SK-MEL-5 (cell line): ENCODE results near the gene SMIM45.
"Not testable (repeated sequence)": the region's sequence is repeated elsewhere in the genome, so short reads cannot be mapped to it uniquely, and the experiment has no call there.

ENCODE experiments used
- DNase-seq: peaks from one replicate; pipeline ENCODE4 v3.0.0-alpha.2; 2016; ENCODE audit warnings: low read depth, low spot score
- in situ Hi-C: cut with HindIII; loops from 2 replicates; pipeline ENCODE4 v1.10.0; 2016; ENCODE audit warnings: low sequenced_read_pairs, high pct_unique_total_duplicates, low pct_unique_long_range_greater_than_20kb

SMIM45 gene

GRCh38 chr22:41929418-41929810 is 22.5 kb upstream of the SMIM45 start:
- in situ Hi-C loops = no loop called here
- DNase-seq = no peak

- in situ Hi-C loops = no loop called here
- DNase-seq = no peak
Measured at GRCh38 chr22:41931701-41932269, 20.2 kb upstream of the SMIM45 start.

GRCh38 chr22:41932353-41932752 is 19.6 kb upstream of the SMIM45 start:
- in situ Hi-C loops = no loop called here
- no peak for DNase-seq

- in situ Hi-C loops = no loop called here
Measured at GRCh38 chr22:41933411-41934177, 18.4 kb upstream of the SMIM45 start.

GRCh38 chr22:41934284-41935014 is 17.5 kb upstream of the SMIM45 start:
- no peak for DNase-seq
- in situ Hi-C loops = no loop called here

More at GRCh38 chr22:41933411-41934177, 18.4 kb upstream of the SMIM45 start:
- no peak for DNase-seq

GRCh38 chr22:41935015-41935351 is 17.0 kb upstream of the SMIM45 start:
- in situ Hi-C loops = no loop called here
- no peak for DNase-seq

GRCh38 chr22:41935509-41935908 is 16.4 kb upstream of the SMIM45 start:
- in situ Hi-C loops = no loop called here
- DNase-seq = no peak

- in situ Hi-C loops = no loop called here
- DNase-seq = no peak
Measured at GRCh38 chr22:41936894-41937169, 15.1 kb upstream of the SMIM45 start.

- peak; percentile 31 for DNase-seq
- in situ Hi-C loops = no loop called here
Measured at GRCh38 chr22:41939981-41940831, 11.7 kb upstream of the SMIM45 start.

GRCh38 chr22:41940832-41941765 is 10.9 kb upstream of the SMIM45 start:
- in situ Hi-C loops = no loop called here
- peak; percentile 88 for DNase-seq

GRCh38 chr22:41943661-41944209 is 8.2 kb upstream of the SMIM45 start:
- DNase-seq = no peak
- in situ Hi-C loops = no loop called here

- in situ Hi-C loops = no loop called here
- peak; percentile 98 for DNase-seq
Measured at GRCh38 chr22:41946629-41947423, 5.1 kb upstream of the SMIM45 start, which contains the start of gene CENPM. CENPM (minus strand) TSS chr22:41947152; CDS start chr22:41947076, 76 bp downstream.

- no peak for DNase-seq
- in situ Hi-C loops = no loop called here
Measured at GRCh38 chr22:41947424-41948080, 4.4 kb upstream of the SMIM45 start.

GRCh38 chr22:41948142-41948541 is 3.8 kb upstream of the SMIM45 start:
- in situ Hi-C loops = no loop called here
- DNase-seq = peak; percentile 73

GRCh38 chr22:41948928-41949296 is 3.0 kb upstream of the SMIM45 start:
- in situ Hi-C loops, DNase-seq: not testable (repeated sequence)
